Keratinocyte (primary cell): Measurements from ENCODE around the gene DLGAP1. TPM values are rescaled to one million over a fixed set of nuclear protein-coding genes. Genes with fewer than 3 reads are reported as not detected.

Experiments
- DNase-seq: peaks from one replicate; pipeline ENCODE4 v3.0.0-alpha.2; 2011; ENCODE audit warnings: low read depth, missing footprints, low spot score
- FAIRE-seq: peaks from 2 replicates; lab custom pipeline; 2011; peaks lifted over from hg19 to GRCh38; lab: Jason Lieb, UNC
- H2AFZ ChIP-seq: 2 replicates; pipeline ENCODE4 v1.6.0; 2012; ENCODE audit warnings: low read length, control low read depth, inconsistent platforms; ENCODE audit not compliant: control insufficient read depth
- H3K27ac ChIP-seq: 2 replicates; pipeline ENCODE4 v1.5.1; 2011; ENCODE audit warnings: low read length; ENCODE audit not compliant: control insufficient read depth, insufficient read depth
- H3K27me3 ChIP-seq: 3 replicates; pipeline ENCODE4 v1.6.0; 2011; ENCODE audit warnings: low read length; ENCODE audit not compliant: control insufficient read depth, insufficient read depth; ENCODE audit errors: extremely low read depth
- H3K36me3 ChIP-seq, 2 experiments: 2 replicates in 1 of 2; 3 replicates in 1 of 2; pipeline ENCODE4 v1.5.1; 2011; ENCODE audit warnings: low read length in 2 of 2, mild to moderate bottlenecking in 1 of 2; ENCODE audit not compliant: control insufficient read depth in 2 of 2, insufficient read depth in 2 of 2; ENCODE audit errors: extremely low read depth in 1 of 2
- H3K4me1 ChIP-seq: 3 replicates; pipeline ENCODE4 v1.5.1; 2011; ENCODE audit warnings: low read length; ENCODE audit not compliant: control insufficient read depth, insufficient read depth; ENCODE audit errors: extremely low read depth
- H3K4me2 ChIP-seq: 3 replicates; pipeline ENCODE4 v1.6.0; 2011; ENCODE audit warnings: low read depth, low read length; ENCODE audit not compliant: control insufficient read depth, insufficient read depth; ENCODE audit errors: extremely low read depth
- H3K4me3 ChIP-seq, 3 experiments: fragments of 200-600 bp in 1 of 3; sonication (generic) in 1 of 3; 2 replicates in 2 of 3; 3 replicates in 1 of 3; pipeline ENCODE4 v1.5.1; 2011 to 2016; ENCODE audit warnings: low read length in 3 of 3, mild to moderate bottlenecking in 3 of 3, control low read depth in 2 of 3, inconsistent platforms in 1 of 3, low read depth in 1 of 3, mixed read lengths in 1 of 3, mixed run types in 1 of 3, moderate library complexity in 1 of 3; ENCODE audit not compliant: control insufficient read depth in 2 of 3, insufficient read depth in 2 of 3; ENCODE audit errors: extremely low read depth in 1 of 3
- H3K79me2 ChIP-seq: 2 replicates; pipeline ENCODE4 v1.6.0; 2012; ENCODE audit warnings: low read length; ENCODE audit not compliant: control insufficient read depth, insufficient read depth
- H3K9ac ChIP-seq: 3 replicates; pipeline ENCODE4 v1.6.0; 2011; ENCODE audit warnings: low read length; ENCODE audit not compliant: control insufficient read depth, insufficient read depth; ENCODE audit errors: extremely low read depth
- H3K9me1 ChIP-seq: 3 replicates; pipeline ENCODE4 v1.6.0; 2011; ENCODE audit warnings: low read length; ENCODE audit not compliant: control insufficient read depth, insufficient read depth; ENCODE audit errors: extremely low read depth
- H3K9me3 ChIP-seq: 2 replicates; pipeline ENCODE4 v1.5.1; 2012; ENCODE audit warnings: low read depth, low read length; ENCODE audit not compliant: control insufficient read depth
- H4K20me1 ChIP-seq: 3 replicates; pipeline ENCODE4 v1.6.0; 2011; ENCODE audit warnings: low read length; ENCODE audit not compliant: control insufficient read depth, insufficient read depth; ENCODE audit errors: extremely low read depth
- CTCF ChIP-seq, 3 experiments: IDR thresholded peaks in 1 of 3; conservative IDR thresholded peaks in 1 of 3; optimal IDR thresholded peaks in 1 of 3; 2 replicates in 2 of 3; 3 replicates in 1 of 3; pipeline versions ENCODE3 to v1.5.1; 2011; ENCODE audit warnings: low read length in 3 of 3, mild to moderate bottlenecking in 3 of 3, moderate library complexity in 2 of 3, control low read depth in 1 of 3, inconsistent platforms in 1 of 3; ENCODE audit not compliant: insufficient read depth in 2 of 3; ENCODE audit errors: extremely low read depth in 1 of 3
- EZH2 ChIP-seq: IDR thresholded peaks from one replicate; pipeline ENCODE4 v1.6.1; 2012; ENCODE audit warnings: inconsistent platforms, mild to moderate bottlenecking, low read length, moderate library complexity
- dilution Hi-C: fragments of 300-500 bp; cut with MboI; formaldehyde crosslinking; loops from one replicate; pipeline ENCODE4 v1.7.0; 2020; ENCODE audit warnings: low sequenced_read_pairs; ENCODE audit not compliant: extremely low pct_ligation_motif_present
- polyA plus RNA-seq, 5 experiments: library from polyadenylated mRNA; depleted of rRNA in 3 of 5; stranded (reverse) in 3 of 5; stranded (forward) in 1 of 5; unstranded in 1 of 5; fragments of >200 nt; gene quantifications; 1 replicate in 1 of 5; 2 replicates in 3 of 5; 3 replicates in 1 of 5; pipeline versions ENCODE4 v1.2.1 to v1.2.3, GENCODE V29; 2011 to 2012; ENCODE audit warnings: missing spikeins in 2 of 5, low read depth in 1 of 5, low replicate concordance in 1 of 5

DLGAP1 gene
- polyA plus RNA-seq, 1 donor (not counting 4 experiments of a cell fraction or from before 2014, with no cell fraction given): not detected

DNA sequence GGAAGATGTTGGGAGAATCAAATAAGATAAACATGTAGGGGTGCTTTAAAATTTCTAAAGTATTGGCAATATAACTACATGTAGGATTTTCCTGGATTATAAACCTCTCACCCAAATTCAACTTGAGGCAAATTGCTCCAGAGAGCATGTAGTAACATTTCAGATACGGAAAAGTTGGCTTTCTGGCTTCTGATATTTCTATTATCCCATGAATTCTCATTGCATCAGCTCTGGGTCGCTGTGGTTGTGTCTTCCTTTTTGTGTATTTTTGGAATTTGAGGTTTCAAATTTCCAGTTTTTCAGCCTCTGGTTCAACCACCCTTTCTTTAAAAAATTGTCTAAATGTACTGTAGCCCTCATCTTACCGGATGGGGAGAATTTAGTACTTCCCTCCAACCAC, 972.8 kb downstream of the DLGAP1 start:
- H3K4me1 ChIP-seq: peaks cover 7% of the 10 kb centered on the region
- H3K36me3 ChIP-seq: no peaks in the 10 kb centered on the region
- no peak overlapping the region for H3K4me2 ChIP-seq
- no peaks in the 10 kb centered on the region for H3K79me2 ChIP-seq
- dilution Hi-C loops: no loop called here
- H3K27ac ChIP-seq: no peak overlapping the region
- no peak overlapping the region for H3K9ac ChIP-seq
- DNase-seq (no peak), FAIRE-seq (no peak)
- H3K4me3 ChIP-seq: no peak overlapping the region
- H4K20me1 ChIP-seq: no peaks in the 10 kb centered on the region
- H3K9me3 ChIP-seq: no peaks in the 10 kb centered on the region
- H2AFZ ChIP-seq: no peak overlapping the region
- H3K9me1 ChIP-seq: no peaks in the 10 kb centered on the region
- no peak for TF ChIP-seq EZH2
- TF ChIP-seq CTCF (optimal IDR thresholded peaks at IDR 0.05 in 1 of 3, IDR thresholded peaks at IDR 0.05 in 1 of 3, conservative IDR thresholded peaks at IDR 0.05 in 1 of 3; ENCODE audit: extremely low read depth in 1 of 3, insufficient read depth in 2 of 3, low read length in 3 of 3): no peak
- no peaks in the 10 kb centered on the region for H3K27me3 ChIP-seq

DNA sequence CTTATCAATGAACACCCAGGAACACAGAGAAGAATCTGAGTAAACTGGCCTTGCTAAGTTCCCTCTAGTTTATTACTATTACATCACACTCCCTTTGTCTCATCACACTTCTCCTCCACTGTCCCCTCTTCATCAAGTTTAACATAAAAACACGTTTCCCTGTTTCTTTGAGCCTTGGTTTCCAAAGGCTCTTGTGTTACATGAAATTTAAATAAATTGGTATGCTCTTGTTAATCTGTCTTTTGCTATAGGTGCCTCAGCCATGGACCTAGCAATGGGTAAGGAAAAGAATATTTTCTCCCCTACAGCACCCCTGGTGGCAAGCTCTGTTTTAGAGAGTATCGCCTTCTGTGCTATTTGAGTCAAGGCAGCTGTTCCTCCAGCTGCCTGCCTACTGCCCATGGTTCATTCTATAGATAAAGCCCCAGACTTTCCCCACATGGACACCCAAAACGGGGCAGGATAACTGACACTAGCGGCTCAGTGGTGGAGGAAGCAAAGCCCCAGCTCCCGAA, 973.4 kb downstream of the DLGAP1 start:
- dilution Hi-C loops: no loop called here
- H3K4me1 ChIP-seq: peaks cover 7% of the 10 kb centered on the region
- no peaks in the 10 kb centered on the region for H3K36me3 ChIP-seq
- no peaks in the 10 kb centered on the region for H4K20me1 ChIP-seq
- no peak overlapping the region for H3K27ac ChIP-seq
- H2AFZ ChIP-seq: no peak overlapping the region
- H3K79me2 ChIP-seq: no peaks in the 10 kb centered on the region
- DNase-seq (no peak), FAIRE-seq (peak; percentile 39)
- no peak overlapping the region for H3K4me3 ChIP-seq
- H3K4me2 ChIP-seq: no peak overlapping the region
- no peaks in the 10 kb centered on the region for H3K9me1 ChIP-seq
- TF ChIP-seq EZH2 (no peak), CTCF (optimal IDR thresholded peaks at IDR 0.05 in 1 of 3, IDR thresholded peaks at IDR 0.05 in 1 of 3, conservative IDR thresholded peaks at IDR 0.05 in 1 of 3; ENCODE audit: extremely low read depth in 1 of 3, insufficient read depth in 2 of 3, low read length in 3 of 3) (peak; percentile 42 to 56 (median 54))
- H3K9me3 ChIP-seq: no peaks in the 10 kb centered on the region
- no peak overlapping the region for H3K9ac ChIP-seq
- H3K27me3 ChIP-seq: no peaks in the 10 kb centered on the region
